HG03139 (cell line): Measurements from ENCODE around the gene TDRD12.

ENCODE experiments used
- ATAC-seq: cut with Tn5 transposase; IDR thresholded peaks from one replicate; pipeline ENCODE4 v1.9.1; 2021; ENCODE audit not compliant: unreplicated experiment

The TDRD12 gene, protein sequence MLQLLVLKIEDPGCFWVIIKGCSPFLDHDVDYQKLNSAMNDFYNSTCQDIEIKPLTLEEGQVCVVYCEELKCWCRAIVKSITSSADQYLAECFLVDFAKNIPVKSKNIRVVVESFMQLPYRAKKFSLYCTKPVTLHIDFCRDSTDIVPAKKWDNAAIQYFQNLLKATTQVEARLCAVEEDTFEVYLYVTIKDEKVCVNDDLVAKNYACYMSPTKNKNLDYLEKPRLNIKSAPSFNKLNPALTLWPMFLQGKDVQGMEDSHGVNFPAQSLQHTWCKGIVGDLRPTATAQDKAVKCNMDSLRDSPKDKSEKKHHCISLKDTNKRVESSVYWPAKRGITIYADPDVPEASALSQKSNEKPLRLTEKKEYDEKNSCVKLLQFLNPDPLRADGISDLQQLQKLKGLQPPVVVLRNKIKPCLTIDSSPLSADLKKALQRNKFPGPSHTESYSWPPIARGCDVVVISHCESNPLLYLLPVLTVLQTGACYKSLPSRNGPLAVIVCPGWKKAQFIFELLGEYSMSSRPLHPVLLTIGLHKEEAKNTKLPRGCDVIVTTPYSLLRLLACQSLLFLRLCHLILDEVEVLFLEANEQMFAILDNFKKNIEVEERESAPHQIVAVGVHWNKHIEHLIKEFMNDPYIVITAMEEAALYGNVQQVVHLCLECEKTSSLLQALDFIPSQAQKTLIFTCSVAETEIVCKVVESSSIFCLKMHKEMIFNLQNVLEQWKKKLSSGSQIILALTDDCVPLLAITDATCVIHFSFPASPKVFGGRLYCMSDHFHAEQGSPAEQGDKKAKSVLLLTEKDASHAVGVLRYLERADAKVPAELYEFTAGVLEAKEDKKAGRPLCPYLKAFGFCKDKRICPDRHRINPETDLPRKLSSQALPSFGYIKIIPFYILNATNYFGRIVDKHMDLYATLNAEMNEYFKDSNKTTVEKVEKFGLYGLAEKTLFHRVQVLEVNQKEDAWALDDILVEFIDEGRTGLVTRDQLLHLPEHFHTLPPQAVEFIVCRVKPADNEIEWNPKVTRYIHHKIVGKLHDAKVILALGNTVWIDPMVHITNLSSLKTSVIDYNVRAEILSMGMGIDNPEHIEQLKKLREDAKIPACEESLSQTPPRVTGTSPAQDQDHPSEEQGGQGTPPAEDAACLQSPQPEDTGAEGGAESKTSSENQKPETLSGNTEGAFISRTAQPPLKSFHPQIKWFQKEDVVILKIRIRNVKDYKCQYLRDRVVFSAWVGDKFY (N-terminal part only)

DNA sequence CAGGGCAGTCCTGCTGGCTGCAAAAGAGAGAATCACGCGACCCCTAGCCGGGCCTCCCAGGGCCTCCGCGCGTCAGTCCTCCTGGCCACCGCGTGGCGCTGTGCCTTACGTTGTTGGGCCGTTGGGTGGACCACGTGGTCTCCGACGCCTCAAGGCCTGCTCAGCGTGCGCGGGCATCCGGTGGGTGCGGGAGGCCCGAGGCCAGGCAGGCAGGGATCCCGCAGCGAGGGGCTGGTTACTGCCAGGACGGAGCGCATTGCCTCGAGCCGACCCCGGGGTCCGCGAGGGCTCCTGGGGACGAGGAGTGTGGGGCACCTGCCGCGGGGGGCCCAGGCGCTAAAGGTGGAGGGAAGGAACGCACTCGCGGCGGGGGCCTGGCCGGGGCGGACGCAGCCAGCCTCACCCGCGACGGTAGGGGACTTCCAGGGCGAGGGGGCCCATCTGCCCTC is at the start of gene TDRD12:
Gene TDRD12, plus strand, starts transcription at position 157 of the 449 bp plus-strand sequence. CDS start 306 bp downstream, outside the sequence.
- no peak for ATAC-seq

DNA sequence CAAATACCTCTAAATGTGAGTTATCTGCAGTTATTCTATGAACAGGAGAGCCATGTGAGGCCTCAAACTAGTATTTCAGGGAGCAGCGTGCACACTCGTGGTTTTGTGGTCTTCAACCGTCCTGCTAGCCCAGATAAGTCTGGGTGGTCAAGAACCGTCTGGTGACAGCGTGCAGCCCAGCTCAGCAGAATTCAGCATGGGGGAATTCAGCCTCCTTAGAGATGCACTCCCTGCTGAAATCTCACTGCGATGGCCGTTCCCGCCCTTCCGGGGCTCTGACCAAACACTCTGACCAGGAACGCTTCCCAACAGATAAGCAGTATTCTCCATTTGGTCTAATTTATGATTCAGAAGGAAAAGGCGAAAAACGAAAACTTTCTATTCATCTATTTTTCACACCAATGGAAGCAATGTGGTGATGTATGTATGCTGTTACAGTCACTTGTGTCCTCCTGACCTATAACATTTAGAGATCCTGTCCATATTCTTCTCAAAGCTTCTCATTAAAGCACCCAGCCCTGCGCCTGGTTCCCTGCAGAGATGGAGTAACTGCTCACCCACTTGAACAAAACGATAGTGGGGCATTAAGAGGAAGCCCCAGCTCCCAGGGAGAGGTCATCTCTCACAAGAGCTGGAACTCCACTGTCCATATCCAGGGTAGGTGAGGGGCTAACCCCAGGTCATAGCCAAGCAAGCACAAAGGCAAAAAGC is 47.5 kb upstream of the TDRD12 start:
- no peak for ATAC-seq

DNA sequence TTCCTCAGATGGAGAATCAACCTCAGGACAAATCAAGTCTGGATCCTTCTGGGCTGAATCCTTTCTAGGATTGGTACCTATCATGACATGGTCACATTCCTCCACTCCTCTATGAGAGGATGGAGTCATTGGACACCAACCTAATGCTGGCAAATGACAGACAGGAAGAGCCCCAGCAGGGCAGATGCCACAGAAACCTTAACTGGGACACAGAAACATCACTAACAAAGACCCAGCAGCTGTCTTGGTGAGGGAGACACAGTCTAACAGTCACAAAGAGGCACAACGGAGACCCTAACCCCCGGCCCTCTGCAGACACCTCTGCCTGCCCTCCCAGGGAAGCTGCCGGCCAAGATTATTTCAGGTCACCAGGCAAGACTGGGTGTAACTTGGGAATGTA is 46.7 kb upstream of the TDRD12 start:
- no peak for ATAC-seq

DNA sequence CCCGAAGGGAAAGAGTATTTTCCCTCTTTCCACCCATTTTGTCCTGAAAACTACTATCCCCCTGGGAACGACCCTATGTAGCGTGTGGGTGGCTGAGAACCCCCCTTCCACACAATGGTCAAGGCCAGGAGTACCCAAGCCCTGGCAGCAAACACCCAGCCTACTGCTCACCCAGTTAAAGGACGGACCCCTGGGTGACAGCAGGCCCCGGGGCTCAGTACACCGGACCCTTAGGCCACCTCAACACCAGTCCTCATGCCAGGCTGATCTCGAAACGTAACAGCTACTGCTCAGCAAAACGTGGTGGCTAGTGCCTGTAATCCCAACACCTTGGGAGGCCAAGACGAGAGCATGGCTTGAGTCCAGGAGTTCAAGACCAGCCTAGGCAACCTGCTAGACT is 46.0 kb upstream of the TDRD12 start:
- ATAC-seq: no peak

DNA sequence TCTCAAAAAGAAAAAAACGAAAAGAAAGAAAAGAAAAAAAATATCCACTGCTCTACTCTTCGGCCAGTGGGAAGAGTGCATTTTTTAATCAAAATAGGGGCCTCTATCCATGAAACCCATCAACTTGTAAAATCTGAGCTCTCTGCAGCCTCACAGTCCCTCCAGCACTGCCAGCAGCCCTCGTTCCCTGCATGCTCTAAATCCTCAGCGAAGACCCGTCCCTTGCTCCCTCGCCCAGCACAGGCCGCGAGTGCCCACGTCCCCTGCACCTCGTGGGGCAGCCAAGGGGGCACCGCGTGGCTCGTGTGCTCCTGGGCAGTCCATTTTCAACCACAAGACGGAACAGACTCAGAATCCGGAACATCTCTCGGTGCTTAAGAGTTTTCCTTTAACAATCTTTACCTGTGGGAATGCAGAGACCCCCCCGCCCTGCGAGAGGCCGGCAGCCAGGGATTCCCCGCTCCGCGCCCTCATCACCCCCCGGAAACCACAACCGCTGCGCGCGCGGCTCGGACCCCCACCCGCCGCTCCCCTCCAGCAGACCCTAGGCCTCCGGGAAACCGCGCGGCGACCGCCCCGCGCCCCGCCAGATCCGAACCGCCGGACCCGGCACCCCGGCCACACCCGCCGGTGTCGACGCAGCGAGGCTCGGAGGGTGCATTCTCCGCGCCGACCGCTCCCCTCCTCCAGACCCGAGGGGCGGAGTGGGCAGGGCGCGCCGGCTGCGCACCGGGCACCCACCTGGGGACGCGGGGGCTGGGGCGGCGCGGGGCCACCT is 45.2 kb upstream of the TDRD12 start:
- no peak for ATAC-seq

DNA sequence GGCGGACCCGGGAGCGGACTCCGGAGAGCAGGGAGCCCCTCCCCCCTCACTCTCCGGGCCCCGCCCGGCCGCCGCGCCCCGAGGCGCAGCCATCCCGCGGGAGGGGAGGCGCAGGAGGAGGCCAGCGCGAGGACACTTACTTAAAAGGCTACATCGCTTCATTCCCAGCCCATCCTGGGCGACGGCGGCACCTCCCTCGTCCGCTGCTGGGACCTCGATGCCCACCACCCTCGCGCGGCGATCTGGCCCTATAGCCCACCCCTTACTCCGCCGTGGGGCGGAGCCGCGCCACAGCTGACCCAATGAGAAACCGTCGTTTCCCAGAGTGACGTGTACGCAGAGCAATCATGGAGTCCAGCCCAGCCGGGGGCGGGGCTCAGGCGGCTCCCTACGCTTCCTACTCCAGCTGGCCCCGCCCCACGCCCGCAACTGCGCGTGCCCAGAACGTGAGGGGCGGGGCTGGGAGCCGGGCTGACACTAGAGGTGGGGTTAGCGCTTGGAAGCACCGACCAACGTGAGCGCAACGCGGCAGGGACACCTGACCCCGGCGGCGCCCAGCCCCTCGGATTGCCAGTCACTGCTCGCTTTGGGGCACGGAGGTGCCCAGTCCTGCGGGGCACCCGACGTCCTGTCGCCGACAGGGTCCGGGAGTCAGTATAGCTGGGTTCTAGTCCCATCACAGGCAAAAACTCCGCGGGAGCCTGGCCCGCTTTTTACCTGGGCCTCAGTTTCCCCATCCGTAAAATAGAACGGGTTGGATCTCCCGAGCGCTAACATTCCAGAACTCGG is 44.4 kb upstream of the TDRD12 start, which contains the start of gene ANKRD27:
Gene ANKRD27, minus strand, starts transcription at position 250 of the 789 bp plus-strand sequence. CDS start 16,165 bp downstream, outside the sequence.
- peak; percentile 95 for ATAC-seq

DNA sequence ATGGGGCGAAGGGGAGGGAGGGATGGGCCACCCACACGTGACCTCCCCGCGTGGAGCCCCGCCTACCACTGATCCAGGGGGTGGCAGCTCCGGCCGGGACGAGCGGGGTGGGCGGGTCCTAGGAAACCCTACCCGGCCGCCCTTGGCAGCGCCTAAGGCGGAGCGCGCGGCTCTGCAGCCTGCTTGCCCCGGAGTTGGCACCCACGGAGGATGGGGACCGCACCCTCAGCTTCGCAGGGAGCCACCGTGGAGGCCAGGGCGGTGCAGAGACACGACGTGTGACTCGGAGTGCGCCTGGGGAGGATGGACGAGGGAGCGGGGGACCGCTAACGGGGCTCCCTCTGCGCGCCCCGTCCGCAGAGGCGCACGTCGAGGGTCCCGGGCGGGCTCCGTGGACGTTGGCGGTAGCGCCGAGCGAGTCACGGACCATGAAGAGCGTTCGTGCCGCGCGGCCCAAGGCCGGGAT is 43.8 kb upstream of the TDRD12 start, which contains the start of gene RGS9BP:
Gene RGS9BP, plus strand, starts transcription at position 129 of the 466 bp plus-strand sequence. CDS start 416 bp downstream, outside the sequence.
- ATAC-seq: no peak

DNA sequence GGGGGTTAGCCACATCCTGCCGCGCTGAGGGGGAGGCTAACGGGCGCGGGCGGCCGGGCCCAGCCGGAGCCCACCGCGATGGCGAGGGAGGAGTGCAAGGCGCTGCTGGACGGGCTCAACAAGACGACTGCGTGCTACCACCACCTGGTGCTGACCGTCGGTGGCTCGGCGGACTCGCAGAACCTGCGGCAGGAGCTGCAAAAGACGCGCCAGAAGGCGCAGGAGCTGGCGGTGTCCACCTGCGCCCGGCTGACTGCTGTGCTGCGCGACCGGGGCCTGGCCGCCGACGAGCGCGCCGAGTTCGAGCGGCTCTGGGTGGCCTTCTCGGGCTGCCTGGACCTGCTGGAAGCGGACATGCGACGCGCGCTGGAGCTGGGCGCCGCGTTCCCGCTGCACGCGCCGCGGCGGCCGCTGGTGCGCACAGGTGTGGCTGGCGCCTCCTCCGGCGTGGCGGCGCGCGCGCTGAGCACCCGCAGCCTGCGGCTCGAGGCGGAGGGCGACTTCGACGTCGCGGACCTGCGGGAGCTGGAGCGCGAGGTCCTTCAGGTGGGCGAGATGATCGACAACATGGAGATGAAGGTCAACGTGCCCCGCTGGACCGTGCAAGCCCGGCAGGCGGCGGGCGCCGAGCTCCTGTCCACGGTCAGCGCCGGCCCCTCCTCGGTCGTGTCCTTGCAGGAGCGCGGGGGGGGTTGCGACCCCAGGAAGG is 43.2 kb upstream of the TDRD12 start:
- ATAC-seq: no peak

DNA sequence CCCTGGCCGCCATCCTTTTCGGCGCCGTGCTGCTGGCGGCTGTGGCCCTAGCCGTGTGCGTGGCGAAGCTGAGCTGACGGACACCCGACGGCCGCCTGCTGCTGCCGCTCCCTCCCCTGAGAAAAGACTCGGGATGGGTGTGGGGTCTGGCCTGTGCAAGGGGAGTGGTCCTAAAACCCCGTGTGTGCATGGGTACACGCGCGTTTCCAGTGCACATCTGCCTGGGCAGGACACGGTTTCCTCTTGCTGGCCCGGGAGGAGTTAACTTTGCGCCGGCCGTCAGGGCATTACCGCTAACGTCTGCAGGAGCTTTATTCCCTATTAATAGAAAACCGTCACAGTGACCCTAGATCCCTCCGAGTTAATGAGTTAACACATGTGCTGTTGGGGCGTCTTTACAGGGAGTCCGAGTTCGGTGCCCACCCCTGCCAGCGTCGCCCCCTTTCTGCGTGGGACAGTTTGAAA is 42.6 kb upstream of the TDRD12 start:
- ATAC-seq: no peak

DNA sequence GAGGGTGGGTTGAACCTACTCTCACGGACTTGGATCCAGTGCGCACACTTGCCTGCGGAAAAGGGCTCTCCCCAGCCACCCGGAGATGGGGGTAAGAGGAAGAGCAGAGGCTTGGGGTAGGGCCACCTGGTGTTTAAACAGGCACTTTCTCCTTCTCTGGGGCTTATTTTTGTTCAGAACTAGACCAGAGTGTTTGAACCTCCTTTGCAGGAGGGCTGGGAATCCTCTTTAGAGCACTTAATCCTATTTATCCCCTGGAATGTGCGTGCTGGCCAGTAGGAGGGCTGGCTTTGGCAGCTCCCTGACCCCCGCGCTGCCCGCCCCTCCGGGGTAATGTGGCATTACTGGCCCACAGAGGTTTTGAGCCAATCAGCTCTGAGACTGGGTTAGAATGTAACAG is 41.9 kb upstream of the TDRD12 start:
- ATAC-seq: no peak

DNA sequence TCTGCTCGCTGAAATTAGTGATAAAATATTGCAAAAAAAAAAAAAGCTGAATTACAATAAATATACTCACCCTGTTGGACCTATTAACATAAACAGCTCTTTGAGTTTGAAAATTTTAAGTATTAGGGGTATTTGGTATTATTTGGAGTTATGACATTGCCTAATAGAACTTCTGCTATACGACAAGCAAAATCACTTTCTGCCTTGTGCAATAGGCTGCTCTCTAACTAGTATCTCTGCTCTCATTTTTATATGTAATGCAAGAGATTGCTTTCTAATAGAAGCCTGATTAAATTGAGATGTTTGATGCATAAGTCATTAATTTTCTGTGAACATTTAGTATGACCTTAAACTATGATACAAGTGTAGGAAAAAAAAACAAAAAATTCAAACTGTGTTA is 38.6 kb upstream of the TDRD12 start:
- ATAC-seq: no peak

DNA sequence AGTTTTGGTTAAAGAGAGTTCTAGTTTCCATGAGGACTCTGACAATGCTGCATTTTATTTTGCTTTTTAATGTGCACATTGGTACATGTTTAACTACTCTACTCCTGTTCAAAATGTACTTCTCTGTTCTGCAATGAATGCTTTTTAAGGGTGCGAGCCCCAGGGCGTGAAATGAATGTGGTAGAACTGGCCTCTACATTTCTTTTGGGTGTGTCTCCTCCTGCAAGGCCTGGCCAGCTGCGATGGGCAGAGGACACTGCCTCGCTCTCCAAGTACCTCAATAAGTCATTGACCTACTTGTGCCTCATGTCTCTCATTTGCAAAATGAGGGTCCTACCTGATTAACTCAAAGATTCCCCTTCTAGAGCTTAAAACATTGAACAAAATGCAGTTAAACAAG is 37.2 kb upstream of the TDRD12 start:
- ATAC-seq: no peak

DNA sequence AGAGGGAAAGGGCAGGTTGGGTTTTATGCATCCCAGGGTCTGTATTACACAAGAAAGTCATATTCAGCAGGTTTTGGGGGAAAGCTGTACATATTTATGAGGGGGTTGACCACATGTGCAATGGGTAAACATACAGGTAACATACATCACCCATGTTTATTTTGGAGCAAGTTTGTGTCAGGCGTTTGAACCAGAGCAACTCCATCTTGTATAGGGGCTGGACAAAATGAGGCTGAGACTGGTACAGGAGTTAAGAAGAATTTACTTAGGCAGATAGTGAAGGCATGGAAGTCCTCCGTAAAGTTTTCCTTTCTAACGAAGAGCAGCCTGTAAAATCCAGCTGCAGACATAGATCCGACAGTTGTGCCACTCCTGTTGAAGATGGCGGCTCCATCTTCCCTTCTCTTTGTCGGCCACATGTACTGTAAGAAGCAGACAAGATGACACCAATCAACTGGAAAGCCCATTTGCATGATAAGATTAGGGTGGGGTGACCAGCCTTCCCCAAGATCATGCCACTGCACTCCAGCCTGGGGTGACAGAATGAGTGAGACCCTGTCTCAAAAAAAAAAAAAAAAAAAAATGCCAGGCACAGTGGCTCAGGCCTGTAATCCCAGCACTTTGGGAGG is 32.6 kb upstream of the TDRD12 start:
- ATAC-seq: no peak

DNA sequence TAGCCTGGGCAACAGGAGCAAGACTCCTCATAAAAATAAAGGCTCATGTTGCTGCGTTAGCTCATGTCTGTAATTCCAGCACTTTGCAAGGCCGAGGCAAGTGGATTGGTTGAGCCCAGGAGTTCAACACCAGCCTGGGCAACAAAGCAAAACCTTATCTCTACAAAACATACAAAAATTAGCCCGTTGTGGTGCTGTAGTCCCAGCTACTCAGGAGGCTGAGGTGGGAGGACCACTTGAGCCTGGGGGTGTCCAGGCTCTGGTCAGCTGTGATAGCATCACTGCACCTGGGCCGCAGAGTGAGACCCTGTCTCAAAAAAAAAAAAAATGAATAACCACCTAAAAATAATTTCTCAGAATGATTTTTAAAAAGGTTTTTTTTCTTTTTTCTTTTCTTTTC is 31.9 kb upstream of the TDRD12 start:
- ATAC-seq: no peak

DNA sequence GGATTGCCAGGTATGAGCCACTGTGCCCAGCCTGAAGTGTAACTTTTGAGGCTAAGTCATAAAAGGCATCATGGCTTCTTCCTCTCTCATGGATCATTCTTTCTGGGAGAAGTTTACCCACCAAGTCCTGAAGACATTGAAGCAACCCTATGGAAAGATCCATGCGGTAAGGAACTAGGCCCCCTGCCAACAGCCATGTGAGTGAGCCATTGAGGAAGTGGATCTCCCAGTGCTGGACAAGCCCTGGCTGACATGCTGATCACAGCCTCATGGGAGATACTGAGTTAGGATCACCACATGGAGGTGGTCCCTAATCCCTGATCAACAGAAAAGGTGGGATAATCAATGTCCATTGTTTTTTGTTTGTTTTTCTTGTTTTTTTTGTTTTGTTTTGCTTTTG is 31.3 kb upstream of the TDRD12 start:
- ATAC-seq: no peak

DNA sequence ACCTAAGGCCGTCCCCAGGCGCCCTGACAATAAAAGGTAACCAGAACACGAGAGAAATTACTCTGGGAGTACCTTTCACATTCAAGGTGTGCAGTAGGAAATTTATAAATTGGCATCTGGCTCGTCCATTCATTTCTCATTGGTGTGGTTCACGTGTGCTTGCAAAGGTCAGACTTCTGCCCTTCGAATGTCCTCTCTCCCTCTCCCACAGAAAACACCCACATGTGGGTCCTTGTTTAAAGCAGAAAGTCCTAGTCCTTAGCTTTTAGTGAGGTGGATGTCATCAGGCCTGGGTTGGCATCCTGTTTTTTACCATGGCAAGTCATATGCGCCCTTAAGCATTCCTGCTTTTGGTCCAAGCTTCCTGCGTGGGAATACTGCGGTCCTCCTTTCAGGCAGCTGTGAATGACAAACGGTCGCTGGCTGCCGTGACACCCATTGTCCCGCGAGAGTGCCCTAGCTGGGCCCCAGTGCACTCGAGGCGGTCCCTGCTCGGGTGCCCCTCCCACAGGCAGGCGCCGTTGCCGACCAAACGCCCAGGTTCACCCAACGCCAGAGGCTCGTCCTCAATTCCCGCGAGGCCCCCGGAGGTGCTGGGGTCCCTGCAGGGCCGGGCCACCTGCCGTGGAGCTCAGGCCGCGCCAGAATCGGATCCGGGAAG is 28.1 kb upstream of the TDRD12 start, which contains the start of gene NUDT19:
Gene NUDT19, plus strand, starts transcription at position 531 of the 661 bp plus-strand sequence. CDS start 140 bp downstream, outside the sequence.
- ATAC-seq: peak; percentile 90
